Activated CD4-positive, CD25-positive, alpha-beta regulatory T cell treated with anti-CD3 and anti-CD28 coated beads, Interleukin-2, amount 50 U/mL, for 72 hours (primary cell): ENCODE measurements around the gene MVD.

Experiments used
- DNase-seq: peaks from one replicate; pipeline ENCODE4 v3.0.0; 2021

Gene MVD

GRCh38 chr16:88639231-88640038, 23.5 kb downstream of the MVD start:
- no peak for DNase-seq

- no peak for DNase-seq
These were observed 24.3 kb downstream of the MVD start, which contains the start of gene IL17C for GRCh38 chr16:88638323-88639230. TSS of gene IL17C (plus strand) at chr16:88638572. CDS start at chr16:88638642, 70 bp downstream.

GRCh38 chr16:88636488-88637265, 26.2 kb downstream of the MVD start:
- DNase-seq: no peak

- no peak for DNase-seq
These were observed 27.1 kb downstream of the MVD start for GRCh38 chr16:88635671-88636319.

- DNase-seq: no peak
These were observed 27.8 kb downstream of the MVD start for GRCh38 chr16:88634994-88635670.

GRCh38 chr16:88634141-88634993, 28.5 kb downstream of the MVD start:
- DNase-seq: peak; percentile 63

GRCh38 chr16:88633684-88634140, 29.2 kb downstream of the MVD start:
- peak; percentile 64 for DNase-seq

- no peak for DNase-seq
These were observed 30.3 kb downstream of the MVD start for GRCh38 chr16:88632587-88632930.

- no peak for DNase-seq
These were observed 30.8 kb downstream of the MVD start for GRCh38 chr16:88631920-88632586.

- DNase-seq: no peak
These were observed 31.5 kb downstream of the MVD start for GRCh38 chr16:88631384-88631783.

GRCh38 chr16:88630941-88631340, 31.9 kb downstream of the MVD start:
- no peak for DNase-seq

- DNase-seq: no peak
These were observed 32.5 kb downstream of the MVD start for GRCh38 chr16:88630433-88630832.

GRCh38 chr16:88629835-88630234, 33.1 kb downstream of the MVD start:
- DNase-seq: no peak

GRCh38 chr16:88628512-88628974, 34.3 kb downstream of the MVD start:
- no peak for DNase-seq

- no peak for DNase-seq
These were observed 35.1 kb downstream of the MVD start for GRCh38 chr16:88627531-88628411.

GRCh38 chr16:88626646-88627045, 36.2 kb downstream of the MVD start:
- no peak for DNase-seq

GRCh38 chr16:88624977-88625576, 37.8 kb downstream of the MVD start:
- DNase-seq: no peak

- no peak for DNase-seq
These were observed 38.4 kb downstream of the MVD start for GRCh38 chr16:88624481-88624880.

GRCh38 chr16:88623858-88624257, 39.0 kb downstream of the MVD start:
- no peak for DNase-seq
